C4-2B (cell line): Measurements from ENCODE around the gene ACVR1B.

Experiments
- H3K27ac ChIP-seq: fragments of 450-650 bp; 2 replicates; pipeline ENCODE4 v1.5.1; 2017
- CTCF ChIP-seq: fragments of 450-650 bp; conservative IDR thresholded peaks from 2 replicates; pipeline ENCODE4 v1.5.1; 2017; ENCODE audit warnings: mild to moderate bottlenecking
- ZFX ChIP-seq: fragments of 450-650 bp; IDR thresholded peaks from 2 replicates; pipeline ENCODE4 v1.6.1; 2017

The ACVR1B gene

GRCh38 chr12:51925346-51926063 lies 26.0 kb upstream of the ACVR1B start:
- H3K27ac ChIP-seq = peak overlapping the region; percentile 15; the same call in 1 of the 2 replicates
- TF ChIP-seq ZFX (no peak), CTCF (no peak)

GRCh38 chr12:51926064-51926632 lies 25.4 kb upstream of the ACVR1B start:
- no peak for TF ChIP-seq ZFX
- no peak for TF ChIP-seq CTCF
- H3K27ac ChIP-seq = no peak overlapping the region; the same call in 1 of the 2 replicates

- no peak for TF ChIP-seq ZFX
- peak; percentile 52 for TF ChIP-seq CTCF
- H3K27ac ChIP-seq = no peak overlapping the region
Observed at GRCh38 chr12:51926718-51927117, 24.8 kb upstream of the ACVR1B start.

GRCh38 chr12:51932218-51933076 lies 19.1 kb upstream of the ACVR1B start:
- TF ChIP-seq ZFX = no peak
- TF ChIP-seq CTCF = no peak

GRCh38 chr12:51934080-51934479 lies 17.4 kb upstream of the ACVR1B start:
- TF ChIP-seq ZFX (no peak), CTCF (no peak)
- no peak overlapping the region for H3K27ac ChIP-seq

More at GRCh38 chr12:51932218-51933076, 19.1 kb upstream of the ACVR1B start:
- no peak overlapping the region for H3K27ac ChIP-seq

GRCh38 chr12:51937926-51938325 lies 13.6 kb upstream of the ACVR1B start:
- H3K27ac ChIP-seq = no peak overlapping the region
- TF ChIP-seq CTCF (no peak), ZFX (no peak)

GRCh38 chr12:51938726-51939125 lies 12.8 kb upstream of the ACVR1B start:
- TF ChIP-seq CTCF (no peak), ZFX (no peak)
- no peak overlapping the region for H3K27ac ChIP-seq
